HG03565 (cell line): Measurements from ENCODE around the gene RCVRN.

Experiments
- ATAC-seq: cut with Tn5 transposase; IDR thresholded peaks from one replicate; pipeline ENCODE4 v1.9.1; 2021; ENCODE audit warnings: mild to moderate bottlenecking, moderate library complexity; ENCODE audit not compliant: unreplicated experiment

Gene RCVRN

DNA sequence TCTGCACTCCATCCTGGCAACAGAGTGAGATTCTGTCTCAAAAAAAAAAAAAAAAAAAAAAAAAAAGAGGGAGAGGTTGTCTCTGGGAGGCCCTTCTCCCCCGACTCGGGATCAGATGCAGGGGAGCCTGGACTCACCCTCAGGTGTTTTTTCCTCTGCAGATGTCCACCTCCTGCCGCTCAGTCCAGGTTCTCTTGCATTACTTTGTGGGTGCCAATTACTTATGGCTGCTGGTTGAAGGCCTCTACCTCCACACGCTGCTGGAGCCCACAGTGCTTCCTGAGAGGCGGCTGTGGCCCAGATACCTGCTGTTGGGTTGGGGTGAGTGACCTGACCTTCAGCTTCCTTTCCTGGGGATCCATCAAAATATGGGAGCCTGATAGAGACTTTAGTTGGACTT lies 45.3 kb downstream of the RCVRN start:
- ATAC-seq: no peak

DNA sequence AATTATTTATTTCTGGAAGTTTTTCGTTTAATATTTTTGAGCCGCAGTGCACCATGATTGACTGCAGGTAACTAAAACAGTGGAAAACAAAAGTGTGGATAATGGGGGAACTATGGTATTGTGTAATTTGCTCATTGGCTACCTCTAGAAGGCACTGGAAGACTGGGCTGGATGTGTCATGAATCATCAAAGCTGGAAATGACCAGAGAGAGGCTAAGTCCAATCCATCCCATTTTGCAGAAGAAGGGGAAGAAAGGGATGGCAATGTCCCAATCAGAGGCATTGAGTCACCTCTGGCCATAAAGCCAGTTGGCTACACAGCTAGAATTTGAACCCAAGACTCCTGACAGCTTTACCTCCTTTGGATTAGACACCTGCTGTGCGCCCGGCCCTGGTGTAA lies 50.0 kb downstream of the RCVRN start:
- ATAC-seq: no peak

GRCh38 chr17:9854255-9854654 lies 50.8 kb downstream of the RCVRN start:
- ATAC-seq: no peak

GRCh38 chr17:9850151-9850550 lies 54.9 kb downstream of the RCVRN start:
- no peak for ATAC-seq
